A549 treated with Mapracorat at 1 μM for 4 hours (cell line): ENCODE results near the gene YARS1. TPM values are rescaled to one million over a fixed set of nuclear protein-coding genes. Genes with fewer than 3 reads are reported as not detected.

ENCODE experiments used
- total RNA-seq: library from RNA; stranded (reverse); fragments of 200-300 nt; extraction: Qiagen RNA extraction; gene quantifications from 5 replicates; pipeline ENCODE4 v1.2.3, GENCODE V29; 2022

YARS1 gene
- total RNA-seq, result 57.3 to 81.4 TPM (median 60.4 TPM) in 5 replicates

GRCh38 chr1:32817159-32817814, at the start of gene YARS1, which contains the start of gene S100PBP:
TSS of gene YARS1 (minus strand) at chr1:32817358. CDS start at chr1:32817244, 114 bp downstream.
TSS of gene S100PBP (plus strand) at chr1:32817653. CDS start at chr1:32826100, 8,447 bp downstream.

Other genes starting within 250 kb of the YARS1 start
- 35.0 to 55.6 TPM (median 37.1 TPM) in 5 replicates for gene ZBTB8OS, start 166.8 kb downstream of the YARS1 start, total RNA-seq
- 66.7 to 82.1 TPM (median 76.6 TPM) in 5 replicates for gene RBBP4, start 166.2 kb downstream of the YARS1 start, total RNA-seq
- 10.7 to 15.2 TPM (median 14.5 TPM) in 5 replicates for gene SYNC, start 114.6 kb downstream of the YARS1 start, total RNA-seq
- 10.4 to 16.3 TPM (median 14.6 TPM) in 5 replicates for gene S100PBP, start 295 bp upstream of the YARS1 start, total RNA-seq
- gene FNDC5, start 53.6 kb upstream of the YARS1 start, total RNA-seq, result 0.17 to 0.80 TPM (median 0.30 TPM) in 5 replicates
- 0.21 to 0.53 TPM (median 0.51 TPM) in 4 of 5 replicates, not detected in the other for gene HPCA, start 69.1 kb upstream of the YARS1 start, total RNA-seq
- gene TMEM54, start 84.0 kb upstream of the YARS1 start, total RNA-seq, result 27.5 to 44.3 TPM (median 42.9 TPM) in 5 replicates
- 18.9 to 20.1 TPM (median 19.4 TPM) in 5 replicates for gene RNF19B, start 147.5 kb upstream of the YARS1 start, total RNA-seq
- 145 to 161 TPM (median 149 TPM) in 5 replicates for gene AK2, start 219.5 kb upstream of the YARS1 start, total RNA-seq